ENCODE measurements around the gene FAF1.

DNA sequence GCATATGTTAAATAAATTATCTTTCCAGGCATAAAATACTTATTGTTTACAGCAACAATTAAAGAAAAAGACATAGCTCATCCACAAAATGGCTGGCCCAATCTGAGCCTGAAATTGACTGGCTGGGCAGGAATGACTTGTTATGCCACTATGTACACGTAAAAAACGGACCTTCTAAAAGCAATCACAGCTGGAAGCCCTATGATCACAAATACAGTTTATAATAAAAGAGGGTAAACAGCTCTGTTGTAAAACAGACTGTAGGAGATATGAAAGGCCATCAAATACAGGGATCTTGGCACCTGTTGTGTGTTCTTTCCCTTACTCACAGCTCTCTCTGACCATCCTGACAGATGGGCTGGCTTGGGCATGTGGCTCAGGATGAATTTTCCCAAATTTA is 466.4 kb downstream of the FAF1 start:
- TF ChIP-seq, protein P1, sequence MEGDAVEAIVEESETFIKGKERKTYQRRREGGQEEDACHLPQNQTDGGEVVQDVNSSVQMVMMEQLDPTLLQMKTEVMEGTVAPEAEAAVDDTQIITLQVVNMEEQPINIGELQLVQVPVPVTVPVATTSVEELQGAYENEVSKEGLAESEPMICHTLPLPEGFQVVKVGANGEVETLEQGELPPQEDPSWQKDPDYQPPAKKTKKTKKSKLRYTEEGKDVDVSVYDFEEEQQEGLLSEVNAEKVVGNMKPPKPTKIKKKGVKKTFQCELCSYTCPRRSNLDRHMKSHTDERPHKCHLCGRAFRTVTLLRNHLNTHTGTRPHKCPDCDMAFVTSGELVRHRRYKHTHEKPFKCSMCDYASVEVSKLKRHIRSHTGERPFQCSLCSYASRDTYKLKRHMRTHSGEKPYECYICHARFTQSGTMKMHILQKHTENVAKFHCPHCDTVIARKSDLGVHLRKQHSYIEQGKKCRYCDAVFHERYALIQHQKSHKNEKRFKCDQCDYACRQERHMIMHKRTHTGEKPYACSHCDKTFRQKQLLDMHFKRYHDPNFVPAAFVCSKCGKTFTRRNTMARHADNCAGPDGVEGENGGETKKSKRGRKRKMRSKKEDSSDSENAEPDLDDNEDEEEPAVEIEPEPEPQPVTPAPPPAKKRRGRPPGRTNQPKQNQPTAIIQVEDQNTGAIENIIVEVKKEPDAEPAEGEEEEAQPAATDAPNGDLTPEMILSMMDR (IDR thresholded peaks at IDR 0.05) = no peak
- TF ChIP-seq POLR2A (IDR thresholded peaks at IDR 0.05) = no peak

Measured in lower leg skin (tissue), 3 donors.